GM18909 (cell line): ENCODE results near the gene ADNP2.
A peak's percentile ranks its signal among the peaks of the same experiment; 100 is the strongest.

ENCODE experiments used
- ATAC-seq: cut with Tn5 transposase; IDR thresholded peaks from one replicate; pipeline ENCODE4 v1.9.1; 2021; ENCODE audit warnings: mild to moderate bottlenecking; ENCODE audit not compliant: unreplicated experiment, poor library complexity

Gene ADNP2, protein sequence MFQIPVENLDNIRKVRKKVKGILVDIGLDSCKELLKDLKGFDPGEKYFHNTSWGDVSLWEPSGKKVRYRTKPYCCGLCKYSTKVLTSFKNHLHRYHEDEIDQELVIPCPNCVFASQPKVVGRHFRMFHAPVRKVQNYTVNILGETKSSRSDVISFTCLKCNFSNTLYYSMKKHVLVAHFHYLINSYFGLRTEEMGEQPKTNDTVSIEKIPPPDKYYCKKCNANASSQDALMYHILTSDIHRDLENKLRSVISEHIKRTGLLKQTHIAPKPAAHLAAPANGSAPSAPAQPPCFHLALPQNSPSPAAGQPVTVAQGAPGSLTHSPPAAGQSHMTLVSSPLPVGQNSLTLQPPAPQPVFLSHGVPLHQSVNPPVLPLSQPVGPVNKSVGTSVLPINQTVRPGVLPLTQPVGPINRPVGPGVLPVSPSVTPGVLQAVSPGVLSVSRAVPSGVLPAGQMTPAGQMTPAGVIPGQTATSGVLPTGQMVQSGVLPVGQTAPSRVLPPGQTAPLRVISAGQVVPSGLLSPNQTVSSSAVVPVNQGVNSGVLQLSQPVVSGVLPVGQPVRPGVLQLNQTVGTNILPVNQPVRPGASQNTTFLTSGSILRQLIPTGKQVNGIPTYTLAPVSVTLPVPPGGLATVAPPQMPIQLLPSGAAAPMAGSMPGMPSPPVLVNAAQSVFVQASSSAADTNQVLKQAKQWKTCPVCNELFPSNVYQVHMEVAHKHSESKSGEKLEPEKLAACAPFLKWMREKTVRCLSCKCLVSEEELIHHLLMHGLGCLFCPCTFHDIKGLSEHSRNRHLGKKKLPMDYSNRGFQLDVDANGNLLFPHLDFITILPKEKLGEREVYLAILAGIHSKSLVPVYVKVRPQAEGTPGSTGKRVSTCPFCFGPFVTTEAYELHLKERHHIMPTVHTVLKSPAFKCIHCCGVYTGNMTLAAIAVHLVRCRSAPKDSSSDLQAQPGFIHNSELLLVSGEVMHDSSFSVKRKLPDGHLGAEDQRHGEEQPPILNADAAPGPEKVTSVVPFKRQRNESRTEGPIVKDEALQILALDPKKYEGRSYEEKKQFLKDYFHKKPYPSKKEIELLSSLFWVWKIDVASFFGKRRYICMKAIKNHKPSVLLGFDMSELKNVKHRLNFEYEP

DNA sequence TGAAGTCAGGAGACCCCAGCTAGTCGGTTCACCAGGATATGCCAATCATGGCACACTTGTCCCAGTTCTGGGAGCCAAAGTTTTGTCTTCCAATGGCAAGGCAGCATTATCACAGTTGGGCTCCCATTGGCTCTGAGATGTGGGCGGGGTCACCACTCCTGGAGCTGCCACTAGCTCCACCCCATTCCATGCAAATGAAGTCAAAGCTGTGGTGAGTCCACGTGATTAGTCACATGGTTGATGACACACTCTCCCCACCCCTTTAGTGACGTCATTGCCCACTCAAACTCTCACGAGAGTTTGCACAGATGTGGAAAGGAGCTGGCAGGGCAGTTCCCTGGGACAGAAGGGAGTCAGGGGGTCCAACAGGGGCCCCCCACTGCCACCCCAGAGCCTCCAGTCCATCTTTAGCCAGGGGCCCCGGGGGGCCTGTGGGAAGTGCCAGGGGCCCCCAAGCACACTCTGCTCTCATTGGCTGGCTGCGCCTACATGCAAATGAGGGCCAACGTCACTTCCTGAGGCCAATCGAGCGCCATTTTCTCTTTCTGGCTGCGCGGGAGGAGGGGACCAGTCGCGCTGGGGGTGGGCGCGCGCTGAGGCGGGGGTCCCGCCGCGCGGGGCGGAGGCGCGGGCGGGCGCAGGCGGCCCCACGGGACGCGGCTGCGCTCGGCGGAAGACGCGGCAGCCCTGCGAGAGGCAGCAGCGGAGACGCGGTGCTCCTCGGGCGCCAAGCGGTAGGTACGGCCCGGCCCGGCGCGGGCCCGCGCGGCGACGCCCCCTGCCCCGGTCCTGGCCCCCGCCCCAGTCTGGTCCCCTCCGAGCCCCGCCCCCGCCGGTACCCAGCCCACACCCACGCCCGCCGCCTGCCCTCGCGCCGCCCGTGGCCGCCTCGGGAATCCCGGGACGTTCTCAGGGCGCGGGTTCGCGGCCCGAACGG lies at the start of gene ADNP2:
Gene ADNP2, plus strand, starts transcription at position 524 of the 937 bp plus-strand sequence. CDS start 8,281 bp downstream, outside the sequence.
- ATAC-seq: peak; percentile 70

DNA sequence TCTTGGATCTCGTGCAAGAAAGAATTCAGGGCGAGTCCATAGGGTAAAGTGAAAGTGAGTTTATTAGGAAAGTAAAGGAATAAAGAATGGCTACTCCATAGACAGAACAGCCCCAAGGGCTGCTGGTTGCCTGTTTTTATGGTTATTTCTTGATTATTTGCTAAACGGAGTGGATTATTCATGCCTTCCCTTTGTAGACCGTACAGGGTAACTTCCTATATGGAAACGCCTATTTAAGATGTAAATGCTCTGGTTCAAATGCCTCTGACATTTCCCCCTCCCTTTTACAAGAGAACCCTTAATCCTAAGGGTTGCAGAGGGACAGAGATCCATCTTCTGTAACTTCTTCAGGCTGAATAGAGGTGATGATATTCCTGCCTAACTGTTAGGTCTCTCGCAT lies 49.1 kb upstream of the ADNP2 start:
- ATAC-seq: no peak

DNA sequence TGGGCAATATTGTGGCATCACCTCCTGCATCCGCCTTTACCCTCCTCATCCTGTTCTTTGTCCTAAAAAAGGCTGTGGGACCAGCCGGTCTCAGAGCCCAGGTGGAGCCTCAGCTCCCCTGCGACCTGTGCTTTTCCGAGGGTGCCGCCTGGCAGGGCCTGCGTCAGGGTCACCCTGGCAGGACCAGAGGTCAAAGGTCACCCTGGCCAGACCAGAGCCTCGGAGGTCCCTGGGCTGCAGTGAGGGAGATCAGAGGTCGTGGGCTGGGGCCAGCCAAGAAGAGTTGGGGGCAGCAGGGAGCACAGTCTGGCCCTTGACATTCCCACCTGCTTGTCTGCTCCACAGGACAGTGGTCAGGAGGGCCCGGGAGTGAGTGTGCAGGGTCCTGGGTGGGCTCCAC lies 43.4 kb upstream of the ADNP2 start:
- ATAC-seq: no peak

DNA sequence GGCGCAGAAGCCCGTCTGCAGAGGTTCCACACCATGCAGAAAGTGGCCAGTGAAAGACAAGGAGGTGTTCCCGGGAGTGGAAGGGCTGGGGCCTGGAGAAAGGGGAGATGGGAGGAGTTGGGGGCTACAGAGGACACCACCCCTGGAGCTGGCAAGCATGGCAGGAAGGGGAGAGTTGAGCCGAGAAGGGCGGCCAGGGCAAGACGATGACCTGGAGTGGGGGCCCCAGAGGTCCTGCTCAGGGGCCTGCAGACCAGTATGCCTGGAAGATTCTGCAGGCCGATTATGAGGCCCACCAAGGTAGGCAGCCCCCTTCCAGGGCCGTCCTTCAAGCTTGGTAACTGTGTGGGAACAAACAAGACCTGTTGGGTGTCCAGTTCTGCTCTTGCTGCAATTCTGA lies 41.7 kb upstream of the ADNP2 start:
- no peak for ATAC-seq

DNA sequence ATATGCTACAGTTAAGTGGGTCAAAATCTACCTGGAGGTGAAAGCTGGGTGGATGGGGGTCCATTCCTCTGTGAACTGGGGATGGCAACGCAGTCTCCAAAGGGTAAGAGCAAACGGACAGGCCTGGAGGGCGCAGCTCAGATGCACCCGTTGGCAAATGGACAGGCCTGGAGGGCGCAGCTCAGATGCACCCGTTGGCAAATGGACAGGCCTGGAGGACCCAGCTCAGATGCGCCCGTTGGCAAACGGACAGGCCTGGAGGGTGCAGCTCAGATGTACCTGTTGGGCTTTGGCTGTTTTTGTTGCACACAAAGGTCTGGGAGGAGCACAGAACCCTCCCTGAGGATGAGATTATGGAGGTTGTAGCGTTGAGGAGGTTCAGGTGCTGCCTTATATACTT lies 41.2 kb upstream of the ADNP2 start:
- no peak for ATAC-seq

DNA sequence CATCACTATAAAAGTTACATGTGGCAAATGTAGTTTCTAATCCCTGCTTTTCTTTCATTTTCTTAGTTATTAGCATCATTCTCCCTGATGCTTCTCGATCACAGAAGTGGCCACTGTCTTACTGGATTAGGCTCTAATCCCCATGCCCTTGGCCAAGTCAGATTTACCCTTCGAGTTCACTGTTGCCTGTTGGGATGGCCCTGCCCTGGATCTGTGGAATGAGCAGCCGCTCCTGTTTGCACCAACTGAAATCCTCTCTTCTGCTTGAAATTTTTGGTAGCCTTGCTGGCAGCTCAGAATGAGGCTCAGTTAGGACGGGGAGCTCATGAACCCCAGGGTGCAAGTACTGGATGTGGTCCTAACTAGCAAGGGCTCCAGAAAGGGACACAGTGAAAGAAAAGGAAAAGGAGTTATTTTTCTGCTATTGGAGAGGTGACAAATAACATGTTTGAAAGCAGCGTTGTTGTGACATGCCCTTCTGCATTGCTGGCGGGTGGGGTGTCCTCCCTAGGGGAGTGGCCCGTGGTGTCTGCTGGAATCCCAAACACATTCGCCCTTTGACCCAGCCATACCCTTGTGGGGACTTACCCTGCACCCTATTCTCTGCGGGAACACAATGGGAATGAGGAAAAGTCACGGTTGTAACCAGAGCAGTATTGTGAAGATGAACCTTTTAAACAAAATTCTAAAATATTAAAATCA lies 40.3 kb upstream of the ADNP2 start:
- no peak for ATAC-seq

DNA sequence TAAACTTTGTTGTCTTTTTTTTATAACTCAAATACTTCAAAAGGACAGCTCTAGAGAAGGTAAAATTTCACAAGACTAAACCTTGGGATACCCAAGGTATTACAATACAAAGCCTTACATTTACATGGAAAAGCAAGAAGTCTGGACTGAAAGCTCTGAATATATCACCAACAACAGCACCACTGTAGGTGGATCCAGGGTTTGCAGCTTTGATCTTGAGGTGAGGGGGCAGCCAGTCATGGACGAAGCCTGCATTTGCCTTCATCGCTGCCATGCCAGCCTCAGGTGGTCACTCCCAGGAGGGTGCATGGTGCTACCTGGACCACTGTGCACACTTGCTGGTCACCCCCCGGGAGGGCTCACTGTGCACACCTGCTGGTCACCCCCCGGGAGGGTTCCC lies 38.2 kb upstream of the ADNP2 start:
- no peak for ATAC-seq

DNA sequence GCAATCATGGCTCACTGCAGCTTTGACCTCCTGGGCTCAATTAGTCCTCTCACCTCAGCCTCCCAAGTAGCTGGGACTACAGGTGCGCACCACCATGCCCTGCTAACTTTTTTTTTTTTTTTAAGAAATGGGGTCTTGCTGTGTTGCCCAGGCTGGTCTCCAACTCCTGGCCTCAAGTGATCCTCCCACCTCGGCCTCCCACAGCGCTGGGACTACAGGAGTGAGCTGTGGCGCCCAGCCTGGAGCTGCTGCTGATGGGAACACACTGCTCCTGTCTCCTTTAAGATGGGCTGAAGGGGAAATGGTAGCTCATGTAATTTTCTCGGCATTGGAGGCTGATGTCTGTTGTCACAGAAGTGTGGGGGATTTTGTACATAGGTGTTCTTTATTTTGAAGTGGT lies 34.9 kb upstream of the ADNP2 start:
- ATAC-seq: no peak

DNA sequence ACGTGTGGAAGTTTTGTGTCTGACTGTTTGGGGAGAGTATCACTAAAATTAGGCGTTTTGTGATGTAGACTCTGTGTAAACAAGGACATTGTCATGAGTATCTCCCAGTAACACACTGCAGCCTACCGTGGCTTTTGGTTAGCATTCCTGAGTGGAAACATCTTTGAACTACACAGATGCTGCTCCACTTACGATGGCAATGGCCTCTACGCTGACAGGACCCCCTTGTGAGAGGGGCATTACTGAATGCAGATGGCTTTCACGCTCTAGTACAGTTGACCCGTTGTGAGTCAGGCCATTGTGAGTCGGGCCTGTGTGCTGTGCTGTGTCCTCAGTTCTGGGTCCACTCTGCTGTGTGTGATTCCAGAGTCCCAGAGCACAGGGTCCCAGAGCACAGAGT lies 34.4 kb upstream of the ADNP2 start:
- ATAC-seq: no peak

DNA sequence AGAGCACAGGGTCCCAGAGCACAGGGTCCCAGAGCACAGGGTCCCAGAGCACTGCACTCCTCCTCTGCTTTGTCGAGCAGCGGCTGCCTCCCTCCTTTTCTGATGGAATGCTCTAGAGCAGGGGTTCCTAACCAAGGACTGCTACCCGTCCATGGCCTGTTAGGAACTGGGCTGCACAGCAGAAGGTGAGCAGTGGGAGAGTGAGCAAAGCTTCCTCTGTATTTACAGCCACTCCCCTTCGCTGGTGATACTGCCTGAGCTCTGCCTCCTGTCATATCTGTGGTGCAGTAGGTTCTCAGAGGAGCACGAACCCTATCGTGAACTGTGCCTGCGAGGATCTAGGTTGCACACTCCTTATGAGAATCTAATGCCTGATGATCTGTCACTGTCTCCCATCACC lies 33.1 kb upstream of the ADNP2 start:
- no peak for ATAC-seq

DNA sequence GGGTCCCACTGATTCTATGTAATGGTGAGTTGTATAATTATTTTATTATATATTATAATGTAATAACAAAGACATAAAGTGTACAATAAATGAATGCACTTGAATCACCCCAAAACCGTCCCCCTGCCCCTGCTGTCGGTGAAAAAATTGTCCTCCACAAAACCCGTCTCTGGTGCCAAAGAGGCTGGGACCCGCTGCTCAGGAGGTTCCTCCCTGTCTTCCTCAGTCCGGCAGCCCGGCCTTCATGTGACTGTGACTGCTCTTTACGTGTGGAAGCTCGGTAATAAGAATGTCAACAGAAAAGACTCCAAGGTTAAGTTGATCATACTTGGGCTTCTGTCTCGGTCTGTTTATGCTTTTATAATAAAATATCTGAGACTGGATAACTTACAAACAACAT lies 32.7 kb upstream of the ADNP2 start:
- ATAC-seq: no peak

DNA sequence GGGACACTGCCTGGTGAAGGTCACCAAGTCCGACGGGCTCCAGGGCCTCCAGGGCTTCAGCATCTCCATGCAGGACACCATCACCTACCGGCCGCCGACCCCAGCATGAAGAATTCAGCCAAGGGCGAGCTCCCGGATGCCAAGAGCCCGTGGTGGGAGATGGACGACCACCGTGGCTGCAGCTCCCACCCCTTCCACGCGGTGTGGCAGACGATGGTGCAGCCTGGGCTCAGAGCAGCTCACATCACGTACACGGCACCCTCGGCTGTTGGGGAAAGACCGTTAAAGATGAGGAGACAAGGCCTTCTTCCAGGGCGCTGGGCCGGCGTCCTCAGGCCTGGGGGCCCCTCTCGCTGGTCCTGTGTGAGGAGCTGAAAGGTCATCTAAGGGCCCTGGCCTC lies 31.2 kb upstream of the ADNP2 start:
- no peak for ATAC-seq

DNA sequence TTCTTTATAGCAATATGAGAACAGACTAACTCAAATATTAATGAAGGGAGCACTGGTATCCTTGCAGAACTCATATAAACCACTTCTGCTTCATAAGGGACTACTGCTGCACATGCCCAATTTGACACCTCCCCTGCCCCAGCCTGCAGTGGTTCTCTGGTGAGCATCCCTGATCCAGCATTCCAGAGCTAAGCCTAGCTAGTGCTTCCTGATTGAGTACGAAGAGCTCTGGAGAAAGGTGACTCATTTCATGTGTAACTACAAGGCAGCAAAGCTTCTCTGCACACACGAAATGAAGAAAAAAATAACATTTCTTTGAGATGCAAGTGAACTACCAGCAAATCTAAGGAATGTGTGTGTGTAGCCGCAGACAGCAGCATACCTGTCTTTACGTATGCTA lies 22.8 kb upstream of the ADNP2 start:
- ATAC-seq: no peak

DNA sequence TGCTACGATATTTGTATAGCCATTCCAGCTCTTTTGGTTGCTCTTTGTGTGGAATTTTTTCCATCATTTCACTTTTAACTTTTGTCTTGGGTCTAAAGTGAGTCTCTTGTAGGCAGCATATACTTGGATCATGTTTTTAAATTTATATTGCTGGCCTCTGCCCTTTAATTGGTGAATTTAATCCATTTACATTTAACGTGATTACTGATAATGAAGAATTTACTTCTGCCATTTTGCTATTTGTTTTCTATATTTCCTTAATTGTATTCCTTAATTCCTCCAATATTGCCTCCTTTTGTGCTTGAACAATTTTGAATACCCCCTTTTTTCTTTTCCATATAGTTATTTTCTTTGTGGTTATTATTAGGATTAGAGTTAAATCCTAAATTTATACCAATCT lies 21.0 kb upstream of the ADNP2 start:
- no peak for ATAC-seq

DNA sequence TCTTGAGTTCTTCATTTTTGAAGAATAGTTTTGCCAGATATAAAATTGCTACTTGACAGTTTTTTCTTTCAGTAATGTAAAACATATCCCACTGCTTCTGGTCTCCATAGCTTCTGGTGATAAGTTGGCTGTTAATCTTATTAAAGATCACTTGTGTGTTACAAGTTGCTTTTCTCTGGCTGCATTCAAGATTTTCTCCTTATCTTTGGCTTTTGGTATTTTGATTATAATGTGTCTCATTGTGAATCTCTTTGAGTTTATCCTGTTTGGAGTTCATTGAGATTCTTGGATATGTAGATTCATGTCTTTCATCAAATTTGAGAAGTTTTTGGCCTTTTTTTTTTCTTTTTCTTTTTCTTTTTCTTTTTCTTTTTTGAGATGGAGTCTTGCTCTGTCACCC lies 20.2 kb upstream of the ADNP2 start:
- ATAC-seq: no peak

DNA sequence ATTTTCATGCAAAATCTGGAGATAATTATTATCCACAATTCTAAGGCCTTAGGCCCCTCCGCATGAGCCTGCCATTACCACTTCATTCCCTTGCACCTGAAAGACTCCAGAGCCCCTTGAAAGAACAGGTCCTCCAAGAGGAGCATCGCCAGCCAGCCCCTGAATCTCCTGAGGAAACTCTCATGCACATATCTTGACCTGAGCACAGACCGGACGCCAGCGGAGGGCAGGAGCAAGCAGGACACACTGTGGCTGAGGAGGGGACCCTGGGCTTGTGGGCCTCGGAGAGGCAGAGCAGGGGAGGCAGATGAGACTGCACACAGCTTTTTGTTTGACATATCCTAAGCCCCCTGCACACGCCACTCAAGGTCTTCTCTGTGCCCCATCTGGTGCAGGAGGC lies 13.6 kb upstream of the ADNP2 start:
- ATAC-seq: no peak

DNA sequence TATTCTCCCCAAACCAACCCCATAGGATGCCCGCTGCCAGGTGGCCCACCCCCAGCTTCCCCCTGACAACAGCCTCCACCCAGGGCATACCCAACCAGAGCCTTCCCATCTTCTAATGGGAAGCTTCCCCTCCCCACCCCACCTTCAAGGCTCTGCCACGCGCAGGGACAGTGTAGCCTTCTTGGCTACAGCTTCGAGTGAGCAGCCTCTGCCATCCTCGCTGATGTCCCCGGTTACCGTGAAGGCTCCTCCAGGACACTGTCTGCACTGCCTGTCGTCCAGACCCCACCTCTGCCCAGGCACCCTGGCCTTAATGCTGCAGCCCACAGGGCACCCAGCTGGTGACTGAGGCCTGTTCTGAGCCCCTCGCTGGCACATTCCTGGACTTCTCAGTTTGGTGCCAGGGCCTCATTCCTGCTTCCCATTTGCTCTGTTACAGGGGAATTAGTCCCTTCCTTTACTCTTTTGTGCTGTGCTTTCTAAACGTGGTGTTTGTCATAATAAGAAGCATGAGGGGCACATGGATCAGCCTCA lies 13.0 kb upstream of the ADNP2 start:
- no peak for ATAC-seq

DNA sequence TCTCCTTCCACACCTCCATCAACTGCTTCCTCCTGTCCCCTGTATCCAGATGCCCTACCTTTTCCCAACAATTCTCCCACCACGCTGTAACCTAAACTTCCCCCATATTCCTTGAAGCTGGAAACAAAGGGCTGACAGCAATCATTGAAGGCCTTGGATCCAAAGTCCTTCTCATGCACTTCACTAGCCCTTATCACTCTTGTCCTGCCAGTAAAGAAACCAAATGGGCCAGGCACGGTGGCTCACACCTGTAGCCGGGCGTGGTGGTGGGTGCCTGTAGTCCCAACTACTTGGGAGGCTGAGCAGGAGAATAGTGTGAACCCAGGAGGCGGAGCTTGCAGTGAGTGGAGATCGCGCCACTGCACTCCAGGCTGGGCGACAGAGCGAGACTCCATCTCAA lies 11.9 kb upstream of the ADNP2 start:
- no peak for ATAC-seq

DNA sequence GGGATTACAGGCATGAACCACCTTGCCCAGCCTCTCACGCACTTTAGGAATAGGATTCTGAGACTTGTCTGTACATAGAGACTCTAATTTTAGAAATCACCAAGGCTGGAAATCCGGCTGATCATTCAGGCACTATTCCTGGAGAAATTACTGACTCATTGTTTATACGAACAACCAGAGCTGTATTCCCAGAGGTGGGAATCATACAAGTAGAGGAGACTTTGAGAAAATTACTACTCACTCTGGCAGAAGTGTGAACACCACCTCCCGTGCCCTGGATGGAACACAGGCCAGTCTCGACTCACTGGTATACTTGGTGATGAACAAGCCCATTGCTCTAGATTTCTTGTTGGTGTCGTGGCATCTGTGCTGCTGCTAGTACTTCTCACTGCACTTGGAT lies 5.8 kb upstream of the ADNP2 start:
- no peak for ATAC-seq
